ENCODE results near the gene COG5.
"Not testable (repeated sequence)": the region's sequence is repeated elsewhere in the genome, so short reads cannot be mapped to it uniquely, and the experiment has no call there.

Gene COG5

GRCh38 chr7:107220806-107221205 lies 342.9 kb downstream of the COG5 start:
- in situ Hi-C loops (cut with MboI; ENCODE audit: low sequenced_read_pairs): not testable (repeated sequence)

GRCh38 chr7:107220356-107220755 lies 343.4 kb downstream of the COG5 start:
- no peaks in the 10 kb centered on the region for H3K27me3 ChIP-seq (ENCODE audit: low read depth)
- H3K36me3 ChIP-seq (replicated peaks): no peaks in the 10 kb centered on the region
- no peaks in the 10 kb centered on the region for H3K9me3 ChIP-seq
- peaks cover 21% of the 10 kb centered on the region for H3K4me1 ChIP-seq
- DNase-seq (ENCODE audit: low spot score in 2 of 2): no peak
- in situ Hi-C loops (cut with MboI; ENCODE audit: low sequenced_read_pairs): no loop called here
- no peak overlapping the region for H3K4me3 ChIP-seq

More at GRCh38 chr7:107220806-107221205, 342.9 kb downstream of the COG5 start:
- not testable (repeated sequence) for H3K4me3 ChIP-seq; H3K27me3 ChIP-seq (ENCODE audit: low read depth); H3K36me3 ChIP-seq (replicated peaks); DNase-seq (ENCODE audit: low spot score in 2 of 2); H3K9me3 ChIP-seq
- H3K4me1 ChIP-seq: peaks cover 21% of the 10 kb centered on the region

- DNase-seq (ENCODE audit: low spot score in 2 of 2): no peak
- no peaks in the 10 kb centered on the region for H3K27me3 ChIP-seq (ENCODE audit: low read depth)
- H3K4me1 ChIP-seq: peaks cover 17% of the 10 kb centered on the region
- no peak overlapping the region for H3K4me3 ChIP-seq
- no peaks in the 10 kb centered on the region for H3K36me3 ChIP-seq (replicated peaks)
- H3K9me3 ChIP-seq: no peaks in the 10 kb centered on the region
- in situ Hi-C loops (cut with MboI; ENCODE audit: low sequenced_read_pairs): no loop called here
Measured at GRCh38 chr7:107219563-107220244, 344.0 kb downstream of the COG5 start.

GRCh38 chr7:107213945-107214344 lies 349.8 kb downstream of the COG5 start:
- no peaks in the 10 kb centered on the region; the same call in 1 of the 2 replicates for H3K36me3 ChIP-seq (replicated peaks)
- no peak overlapping the region for H3K4me3 ChIP-seq
- in situ Hi-C loops (cut with MboI; ENCODE audit: low sequenced_read_pairs): no loop called here
- H3K4me1 ChIP-seq: peaks cover 13% of the 10 kb centered on the region
- H3K27me3 ChIP-seq (ENCODE audit: low read depth): no peaks in the 10 kb centered on the region
- no peaks in the 10 kb centered on the region for H3K9me3 ChIP-seq
- DNase-seq (ENCODE audit: low spot score in 2 of 2): no peak

GRCh38 chr7:107213193-107213788 lies 350.4 kb downstream of the COG5 start:
- H3K9me3 ChIP-seq: no peaks in the 10 kb centered on the region
- H3K4me3 ChIP-seq: no peak overlapping the region
- no peak for DNase-seq (ENCODE audit: low spot score in 2 of 2)
- in situ Hi-C loops (cut with MboI; ENCODE audit: low sequenced_read_pairs): no loop called here
- H3K4me1 ChIP-seq: peaks cover 11% of the 10 kb centered on the region
- no peaks in the 10 kb centered on the region; the same call in 1 of the 2 replicates for H3K36me3 ChIP-seq (replicated peaks)
- H3K27me3 ChIP-seq (ENCODE audit: low read depth): no peaks in the 10 kb centered on the region

GRCh38 chr7:107212725-107213124 lies 351.0 kb downstream of the COG5 start:
- no peak overlapping the region for H3K4me3 ChIP-seq
- DNase-seq (ENCODE audit: low spot score in 2 of 2): no peak
- H3K4me1 ChIP-seq: peaks cover 5% of the 10 kb centered on the region
- no peaks in the 10 kb centered on the region for H3K27me3 ChIP-seq (ENCODE audit: low read depth)
- no peaks in the 10 kb centered on the region for H3K9me3 ChIP-seq
- in situ Hi-C loops (cut with MboI; ENCODE audit: low sequenced_read_pairs): no loop called here
- H3K36me3 ChIP-seq (replicated peaks): no peaks in the 10 kb centered on the region; the same call in 1 of the 2 replicates

GRCh38 chr7:107210400-107210799 lies 353.3 kb downstream of the COG5 start:
- H3K27me3 ChIP-seq (ENCODE audit: low read depth): no peaks in the 10 kb centered on the region
- no peaks in the 10 kb centered on the region for H3K9me3 ChIP-seq
- in situ Hi-C loops (cut with MboI; ENCODE audit: low sequenced_read_pairs): no loop called here
- no peaks in the 10 kb centered on the region; the same call in 1 of the 2 replicates for H3K36me3 ChIP-seq (replicated peaks)
- DNase-seq (ENCODE audit: low spot score in 2 of 2): no peak
- H3K4me3 ChIP-seq: no peak overlapping the region
- no peaks in the 10 kb centered on the region for H3K4me1 ChIP-seq

GRCh38 chr7:107209565-107209964 lies 354.2 kb downstream of the COG5 start:
- H3K4me1 ChIP-seq: no peaks in the 10 kb centered on the region
- H3K27me3 ChIP-seq (ENCODE audit: low read depth): no peaks in the 10 kb centered on the region
- no peaks in the 10 kb centered on the region for H3K9me3 ChIP-seq
- no peaks in the 10 kb centered on the region; the same call in 1 of the 2 replicates for H3K36me3 ChIP-seq (replicated peaks)
- no peak for DNase-seq (ENCODE audit: low spot score in 2 of 2)
- no peak overlapping the region for H3K4me3 ChIP-seq
- in situ Hi-C loops (cut with MboI; ENCODE audit: low sequenced_read_pairs): no loop called here

GRCh38 chr7:107208563-107208962 lies 355.2 kb downstream of the COG5 start:
- no peaks in the 10 kb centered on the region for H3K27me3 ChIP-seq (ENCODE audit: low read depth)
- H3K4me3 ChIP-seq: no peak overlapping the region
- H3K4me1 ChIP-seq: no peaks in the 10 kb centered on the region
- in situ Hi-C loops (cut with MboI; ENCODE audit: low sequenced_read_pairs): no loop called here
- H3K36me3 ChIP-seq (replicated peaks): no peaks in the 10 kb centered on the region; the same call in 1 of the 2 replicates
- DNase-seq (ENCODE audit: low spot score in 2 of 2): no peak
- H3K9me3 ChIP-seq: no peaks in the 10 kb centered on the region

GRCh38 chr7:107208024-107208521 lies 355.6 kb downstream of the COG5 start:
- Histone ChIP-seq H3K36me3 (replicated peaks) (no peaks in the 10 kb centered on the region; the same call in 1 of the 2 replicates), H3K9me3 (no peaks in the 10 kb centered on the region), H3K4me1 (no peaks in the 10 kb centered on the region), H3K27me3 (ENCODE audit: low read depth) (no peaks in the 10 kb centered on the region), H3K4me3 (no peak overlapping the region)
- in situ Hi-C loops (cut with MboI; ENCODE audit: low sequenced_read_pairs): no loop called here
- no peak for DNase-seq (ENCODE audit: low spot score in 2 of 2)

- Histone ChIP-seq H3K4me1 (no peaks in the 10 kb centered on the region), H3K27me3 (ENCODE audit: low read depth) (no peaks in the 10 kb centered on the region), H3K4me3 (no peak overlapping the region), H3K9me3 (no peaks in the 10 kb centered on the region), H3K36me3 (replicated peaks) (no peaks in the 10 kb centered on the region; the same call in 1 of the 2 replicates)
- no peak for DNase-seq (ENCODE audit: low spot score in 2 of 2)
- in situ Hi-C loops (cut with MboI; ENCODE audit: low sequenced_read_pairs): no loop called here
Measured at GRCh38 chr7:107207459-107207858, 356.3 kb downstream of the COG5 start.

- peaks cover 4% of the 10 kb centered on the region; the same call in 1 of the 2 replicates for H3K36me3 ChIP-seq (replicated peaks)
- no peak overlapping the region for H3K4me3 ChIP-seq
- H3K4me1 ChIP-seq: no peaks in the 10 kb centered on the region
- no peak for DNase-seq (ENCODE audit: low spot score in 2 of 2)
- no peaks in the 10 kb centered on the region for H3K9me3 ChIP-seq
- no peaks in the 10 kb centered on the region for H3K27me3 ChIP-seq (ENCODE audit: low read depth)
- in situ Hi-C loops (cut with MboI; ENCODE audit: low sequenced_read_pairs): no loop called here
Measured at GRCh38 chr7:107206706-107207105, 357.0 kb downstream of the COG5 start.

GRCh38 chr7:107206136-107206535 lies 357.6 kb downstream of the COG5 start:
- no peaks in the 10 kb centered on the region for H3K4me1 ChIP-seq
- H3K4me3 ChIP-seq: no peak overlapping the region
- in situ Hi-C loops (cut with MboI; ENCODE audit: low sequenced_read_pairs): no loop called here
- no peak for DNase-seq (ENCODE audit: low spot score in 2 of 2)
- no peaks in the 10 kb centered on the region for H3K27me3 ChIP-seq (ENCODE audit: low read depth)
- H3K36me3 ChIP-seq (replicated peaks): peaks cover 4% of the 10 kb centered on the region; the same call in 1 of the 2 replicates
- no peaks in the 10 kb centered on the region for H3K9me3 ChIP-seq

GRCh38 chr7:107203607-107204006 lies 360.1 kb downstream of the COG5 start:
- in situ Hi-C loops (cut with MboI; ENCODE audit: low sequenced_read_pairs): no loop called here

More at GRCh38 chr7:107203607-107204006, 360.1 kb downstream of the COG5 start:
- H3K36me3 ChIP-seq (replicated peaks): peaks cover 4% of the 10 kb centered on the region; the same call in 1 of the 2 replicates
- H3K27me3 ChIP-seq (ENCODE audit: low read depth): no peaks in the 10 kb centered on the region
- no peaks in the 10 kb centered on the region for H3K4me1 ChIP-seq
- no peaks in the 10 kb centered on the region for H3K9me3 ChIP-seq
- no peak overlapping the region for H3K4me3 ChIP-seq
- DNase-seq (ENCODE audit: low spot score in 2 of 2): no peak

Measured in HAP-1 (cell line).